ENCODE data around the gene DIP2A.

DIP2A gene

DNA sequence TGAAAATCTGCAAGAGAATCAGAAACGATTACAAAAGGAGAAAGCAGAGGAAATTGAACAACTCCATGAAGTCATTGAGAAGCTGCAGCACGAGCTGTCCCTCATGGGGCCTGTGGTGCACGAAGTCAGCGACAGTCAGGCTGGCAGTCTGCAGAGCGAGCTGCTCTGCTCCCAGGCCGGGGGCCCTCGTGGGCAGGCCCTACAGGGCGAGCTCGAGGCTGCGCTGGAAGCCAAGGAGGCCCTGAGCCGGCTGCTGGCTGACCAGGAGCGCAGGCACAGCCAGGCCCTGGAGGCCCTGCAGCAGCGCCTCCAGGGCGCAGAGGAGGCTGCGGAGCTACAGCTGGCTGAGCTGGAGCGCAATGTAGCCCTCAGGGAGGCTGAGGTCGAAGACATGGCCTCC is 47.5 kb upstream of the DIP2A start:
- Histone ChIP-seq H4K20me1 (ENCODE audit: insufficient read depth, low read length) (no peaks in the 10 kb centered on the region), H3K79me2 (ENCODE audit: low read length) (no peaks in the 10 kb centered on the region), H3K36me3 (replicated peaks; ENCODE audit: low read depth, low read length) (peaks cover 7% of the 10 kb centered on the region), H2AFZ (ENCODE audit: low read depth, low read length) (no peak overlapping the region), H3K4me3 (ENCODE audit: low read length) (no peak overlapping the region), H3K27me3 (ENCODE audit: low read depth, low read length) (no peaks in the 10 kb centered on the region), H3K4me1 (ENCODE audit: low read length) (no peaks in the 10 kb centered on the region), H3K4me2 (ENCODE audit: low read length) (no peak overlapping the region), H3K9ac (ENCODE audit: low read length) (no peak overlapping the region), H3K27ac (ENCODE audit: low read length) (no peak overlapping the region), H3K9me3 (ENCODE audit: insufficient read depth, low read length) (no peaks in the 10 kb centered on the region)
- TF ChIP-seq CTCF (IDR thresholded peaks at IDR 0.05; ENCODE audit: low read depth, low read length) = no peak
- no peak for TF ChIP-seq EZH2phosphoT487 (IDR thresholded peaks at IDR 0.05; ENCODE audit: low read depth)

DNA sequence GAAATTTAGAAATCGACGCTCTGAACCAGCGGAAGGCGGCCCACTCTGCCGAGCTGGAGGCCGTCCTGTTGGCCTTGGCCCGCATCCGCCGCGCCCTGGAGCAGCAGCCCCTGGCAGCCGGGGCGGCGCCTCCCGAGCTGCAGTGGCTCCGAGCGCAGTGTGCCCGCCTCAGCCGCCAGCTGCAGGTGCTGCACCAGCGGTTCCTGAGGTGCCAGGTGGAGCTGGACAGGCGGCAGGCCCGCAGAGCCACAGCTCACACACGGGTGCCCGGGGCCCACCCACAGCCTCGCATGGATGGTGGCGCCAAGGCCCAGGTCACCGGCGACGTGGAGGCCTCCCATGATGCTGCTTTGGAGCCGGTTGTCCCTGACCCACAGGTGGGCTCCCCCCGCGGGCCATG is 47.0 kb upstream of the DIP2A start:
- H3K9me3 ChIP-seq (ENCODE audit: insufficient read depth, low read length) = no peaks in the 10 kb centered on the region
- no peaks in the 10 kb centered on the region for H4K20me1 ChIP-seq (ENCODE audit: insufficient read depth, low read length)
- no peak overlapping the region for H3K4me3 ChIP-seq (ENCODE audit: low read length)
- H3K27me3 ChIP-seq (ENCODE audit: low read depth, low read length) = no peaks in the 10 kb centered on the region
- H3K4me2 ChIP-seq (ENCODE audit: low read length) = no peak overlapping the region
- no peaks in the 10 kb centered on the region for H3K79me2 ChIP-seq (ENCODE audit: low read length)
- TF ChIP-seq CTCF (IDR thresholded peaks at IDR 0.05; ENCODE audit: low read depth, low read length) (no peak), EZH2phosphoT487 (IDR thresholded peaks at IDR 0.05; ENCODE audit: low read depth) (no peak)
- H3K4me1 ChIP-seq (ENCODE audit: low read length) = no peaks in the 10 kb centered on the region
- no peak overlapping the region for H3K9ac ChIP-seq (ENCODE audit: low read length)
- no peak overlapping the region for H3K27ac ChIP-seq (ENCODE audit: low read length)
- peaks cover 8% of the 10 kb centered on the region for H3K36me3 ChIP-seq (replicated peaks; ENCODE audit: low read depth, low read length)
- no peak overlapping the region for H2AFZ ChIP-seq (ENCODE audit: low read depth, low read length)

- H3K27ac ChIP-seq (ENCODE audit: low read length) = no peak overlapping the region
- H2AFZ ChIP-seq (ENCODE audit: low read depth, low read length) = no peak overlapping the region
- TF ChIP-seq CTCF (IDR thresholded peaks at IDR 0.05; ENCODE audit: low read depth, low read length) (no peak), EZH2phosphoT487 (IDR thresholded peaks at IDR 0.05; ENCODE audit: low read depth) (no peak)
Measured at GRCh38 chr21:46412521-46413364, 45.9 kb upstream of the DIP2A start.

DNA sequence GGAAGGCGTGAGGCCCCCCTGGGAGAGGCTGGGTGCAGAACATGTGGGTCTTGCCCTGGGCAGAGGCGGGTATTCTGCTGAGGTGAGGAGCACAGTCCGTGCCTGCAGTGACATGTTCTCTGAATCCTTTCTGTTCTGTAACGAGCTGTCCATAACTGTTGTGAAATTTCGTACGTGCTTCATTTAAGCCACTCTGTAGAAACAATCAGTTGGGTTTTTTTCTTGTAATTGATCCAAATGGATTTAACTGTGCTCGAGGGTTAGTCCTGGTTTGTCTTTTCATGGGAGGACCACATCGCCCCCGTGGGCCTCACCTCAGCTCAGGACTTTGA is 45.4 kb upstream of the DIP2A start:
- H3K36me3 ChIP-seq (replicated peaks; ENCODE audit: low read depth, low read length) = peaks cover 8% of the 10 kb centered on the region
- TF ChIP-seq EZH2phosphoT487 (IDR thresholded peaks at IDR 0.05; ENCODE audit: low read depth) (no peak), CTCF (IDR thresholded peaks at IDR 0.05; ENCODE audit: low read depth, low read length) (no peak)
- no peaks in the 10 kb centered on the region for H3K27me3 ChIP-seq (ENCODE audit: low read depth, low read length)
- H3K27ac ChIP-seq (ENCODE audit: low read length) = no peak overlapping the region
- no peaks in the 10 kb centered on the region for H3K4me1 ChIP-seq (ENCODE audit: low read length)
- H3K4me2 ChIP-seq (ENCODE audit: low read length) = no peak overlapping the region
- H3K9me3 ChIP-seq (ENCODE audit: insufficient read depth, low read length) = no peaks in the 10 kb centered on the region
- no peak overlapping the region for H3K9ac ChIP-seq (ENCODE audit: low read length)
- H3K79me2 ChIP-seq (ENCODE audit: low read length) = no peaks in the 10 kb centered on the region
- H3K4me3 ChIP-seq (ENCODE audit: low read length) = no peak overlapping the region
- no peaks in the 10 kb centered on the region for H4K20me1 ChIP-seq (ENCODE audit: insufficient read depth, low read length)
- H2AFZ ChIP-seq (ENCODE audit: low read depth, low read length) = no peak overlapping the region

More at GRCh38 chr21:46412521-46413364, 45.9 kb upstream of the DIP2A start:
- Histone ChIP-seq H3K4me3 (ENCODE audit: low read length) (no peak overlapping the region), H4K20me1 (ENCODE audit: insufficient read depth, low read length) (no peaks in the 10 kb centered on the region), H3K79me2 (ENCODE audit: low read length) (no peaks in the 10 kb centered on the region), H3K9me3 (ENCODE audit: insufficient read depth, low read length) (no peaks in the 10 kb centered on the region), H3K27me3 (ENCODE audit: low read depth, low read length) (no peaks in the 10 kb centered on the region), H3K4me2 (ENCODE audit: low read length) (no peak overlapping the region), H3K36me3 (replicated peaks; ENCODE audit: low read depth, low read length) (peaks cover 8% of the 10 kb centered on the region), H3K4me1 (ENCODE audit: low read length) (no peaks in the 10 kb centered on the region), H3K9ac (ENCODE audit: low read length) (no peak overlapping the region)

All from OCI-LY3 (cell line).